Fibroblast of skin of back (primary cell): ENCODE measurements around the gene ZNF177.

ENCODE experiments used
- DNase-seq: peaks from one replicate; pipeline ENCODE4 v3.0.0-alpha.2; 2013

ZNF177 gene

DNA sequence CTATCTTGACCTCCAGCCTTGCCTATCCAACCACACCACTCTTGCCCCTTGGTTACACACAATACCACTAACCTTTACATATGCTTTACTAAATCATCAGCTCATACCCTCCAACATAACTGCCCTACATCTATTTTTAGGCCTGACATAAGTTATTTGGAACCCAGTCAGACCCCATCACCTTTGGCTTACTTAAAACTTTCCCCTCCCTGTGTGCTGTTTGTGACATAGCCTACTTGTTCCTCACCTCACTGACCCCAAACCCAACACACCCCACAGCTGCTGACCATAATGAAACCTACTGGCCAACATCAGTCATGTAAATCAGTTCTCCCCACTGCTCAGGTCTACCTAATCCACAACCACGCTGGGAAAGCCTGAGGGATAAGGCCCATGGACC, 67.6 kb downstream of the ZNF177 start:
- no peak for DNase-seq

DNA sequence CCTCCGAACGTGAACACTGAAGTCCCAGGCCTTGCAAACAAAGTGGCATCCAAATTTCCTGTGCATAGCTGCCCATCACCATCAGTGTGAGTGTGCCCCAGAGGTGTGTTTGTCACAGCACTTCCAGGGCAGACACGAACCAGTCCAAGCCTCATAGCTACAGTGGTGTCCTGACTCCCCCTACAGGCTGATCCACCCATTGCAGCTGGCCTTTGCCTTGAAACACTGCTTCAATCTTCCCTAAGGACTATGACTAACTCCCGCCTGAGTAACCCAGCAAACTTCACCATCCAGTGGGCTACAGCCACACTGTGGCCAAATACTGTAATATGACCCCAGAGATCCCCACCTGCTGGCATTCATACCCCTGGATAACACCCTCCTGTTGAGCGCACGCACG, 68.7 kb downstream of the ZNF177 start:
- DNase-seq: peak; percentile 47
